ENCODE results near the gene TTC7B. TPM values are rescaled to one million over a fixed set of nuclear protein-coding genes. Genes with fewer than 3 reads are reported as not detected.

TTC7B gene
- total and polyA plus RNA-seq, 10 of the 15 experiments (the other 5 are each of a cell fraction or from before 2014, with no cell fraction given), result under 0.01 to 1.1 (median 0.26) TPM; not detected in 2

GRCh38 chr14:90611501-90611900 lies 204.7 kb downstream of the TTC7B start:
- no peaks in the 10 kb centered on the region for H4K20me1 ChIP-seq (ENCODE audit: control insufficient read depth, insufficient read depth)
- no peak overlapping the region for H3K4me2 ChIP-seq (ENCODE audit: control insufficient read depth, insufficient read depth)
- in situ Hi-C loops (cut with MboI), result no loop called here

More at GRCh38 chr14:90611501-90611900, 204.7 kb downstream of the TTC7B start:
- RAD21 ChIA-PET (ENCODE audit: unreplicated experiment), result no interaction called here
- no TSS peak for BruUV-seq (replicated peaks)
- DNase-seq (ENCODE audit: low read depth, low spot score) (no peak), FAIRE-seq (no peak), ATAC-seq (no peak)
- H3K27me3 ChIP-seq (replicated peaks in 1 of 2; ENCODE audit: control insufficient read depth in 2 of 2, insufficient read depth in 2 of 2, low read length in 1 of 2), result 0 out of 4 replicates have a peak, but pooled peaks cover 0 to 1% of the 10 kb centered on the region in 2 experiments
- SMC1A ChIA-PET (ENCODE audit: uncharacterized antibody, unreplicated experiment), result interaction anchor here (1.2 kb wide), 1 partner anchor 10 kb away, joined by 3 read pairs; no protein-coding TSS in a partner anchor
- CTCF ChIA-PET, result no interaction called here
- H3K36me3 ChIP-seq (ENCODE audit: control insufficient read depth in 2 of 2, insufficient read depth in 2 of 2, low read length in 1 of 2), result no peaks in the 10 kb centered on the region
- no peak overlapping the region for H2AFZ ChIP-seq (ENCODE audit: control insufficient read depth, low read depth, low read length)
- WGBS (ENCODE audit: insufficient coverage, insufficient replicate concordance, low lambda C conversion rate, missing lambda C conversion rate), result 42% methylated on average over 7 of the region's 7 CpGs
- TF ChIP-seq RCOR1 (conservative IDR thresholded peaks at IDR 0.05; ENCODE audit: low read depth, low read length) (no peak), SIN3A (IDR thresholded peaks at IDR 0.05; ENCODE audit: low read depth, low read length) (no peak), SREBF2 (IDR thresholded peaks at IDR 0.05; ENCODE audit: low read length) (no peak), ZSCAN29 (IDR thresholded peaks at IDR 0.05) (no peak), E2F8 (IDR thresholded peaks at IDR 0.05; ENCODE audit: low read depth, partially characterized antibody) (no peak), CHD2 (IDR thresholded peaks at IDR 0.05; ENCODE audit: borderline replicate concordance, low read depth, low read length) (no peak), NFYB (IDR thresholded peaks at IDR 0.05; ENCODE audit: insufficient read depth, low read depth, low read length) (no peak), E4F1 (IDR thresholded peaks at IDR 0.05; ENCODE audit: borderline replicate concordance, partially characterized antibody) (no peak), CBFB (IDR thresholded peaks at IDR 0.05; ENCODE audit: low read depth) (no peak), PAX5 (IDR thresholded peaks at IDR 0.05; ENCODE audit: borderline replicate concordance, low read depth, low read length) (no peak), TARDBP (IDR thresholded peaks at IDR 0.05; ENCODE audit: borderline replicate concordance) (no peak)
- no peak overlapping the region for H3K27ac ChIP-seq (ENCODE audit: control insufficient read depth, insufficient read depth)
- H3K79me2 ChIP-seq (ENCODE audit: control insufficient read depth, insufficient read depth, low read length), result no peaks in the 10 kb centered on the region
- H3K4me3 ChIP-seq, result no peak overlapping the region
- no peak overlapping the region for H3K9ac ChIP-seq (ENCODE audit: control insufficient read depth, insufficient read depth, low read length)
- POLR2A ChIA-PET, result no interaction called here
- no peaks in the 10 kb centered on the region for H3K9me3 ChIP-seq (replicated peaks; ENCODE audit: control insufficient read depth, insufficient read depth, low read length)
- H3K4me1 ChIP-seq (ENCODE audit: control insufficient read depth, insufficient read depth, low read length), result no peaks in the 10 kb centered on the region; the same call in 1 of the 2 replicates
- intact Hi-C loops (cut with micrococcal nuclease; ENCODE audit: unreplicated experiment), result no loop called here
